HG02763 (cell line): Measurements from ENCODE around the gene PCDHGC5.

Experiments used
- ATAC-seq: cut with Tn5 transposase; IDR thresholded peaks from one replicate; pipeline ENCODE4 v1.9.1; 2021; ENCODE audit warnings: mild to moderate bottlenecking, moderate library complexity; ENCODE audit not compliant: unreplicated experiment

Gene PCDHGC5

DNA sequence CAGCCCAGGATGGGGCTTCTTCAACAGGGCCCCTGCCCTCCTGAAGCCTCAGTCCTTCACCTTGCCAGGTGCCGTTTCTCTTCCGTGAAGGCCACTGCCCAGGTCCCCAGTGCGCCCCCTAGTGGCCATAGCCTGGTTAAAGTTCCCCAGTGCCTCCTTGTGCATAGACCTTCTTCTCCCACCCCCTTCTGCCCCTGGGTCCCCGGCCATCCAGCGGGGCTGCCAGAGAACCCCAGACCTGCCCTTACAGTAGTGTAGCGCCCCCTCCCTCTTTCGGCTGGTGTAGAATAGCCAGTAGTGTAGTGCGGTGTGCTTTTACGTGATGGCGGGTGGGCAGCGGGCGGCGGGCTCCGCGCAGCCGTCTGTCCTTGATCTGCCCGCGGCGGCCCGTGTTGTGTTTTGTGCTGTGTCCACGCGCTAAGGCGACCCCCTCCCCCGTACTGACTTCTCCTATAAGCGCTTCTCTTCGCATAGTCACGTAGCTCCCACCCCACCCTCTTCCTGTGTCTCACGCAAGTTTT, 23.6 kb downstream of the PCDHGC5 start:
- no peak for ATAC-seq

DNA sequence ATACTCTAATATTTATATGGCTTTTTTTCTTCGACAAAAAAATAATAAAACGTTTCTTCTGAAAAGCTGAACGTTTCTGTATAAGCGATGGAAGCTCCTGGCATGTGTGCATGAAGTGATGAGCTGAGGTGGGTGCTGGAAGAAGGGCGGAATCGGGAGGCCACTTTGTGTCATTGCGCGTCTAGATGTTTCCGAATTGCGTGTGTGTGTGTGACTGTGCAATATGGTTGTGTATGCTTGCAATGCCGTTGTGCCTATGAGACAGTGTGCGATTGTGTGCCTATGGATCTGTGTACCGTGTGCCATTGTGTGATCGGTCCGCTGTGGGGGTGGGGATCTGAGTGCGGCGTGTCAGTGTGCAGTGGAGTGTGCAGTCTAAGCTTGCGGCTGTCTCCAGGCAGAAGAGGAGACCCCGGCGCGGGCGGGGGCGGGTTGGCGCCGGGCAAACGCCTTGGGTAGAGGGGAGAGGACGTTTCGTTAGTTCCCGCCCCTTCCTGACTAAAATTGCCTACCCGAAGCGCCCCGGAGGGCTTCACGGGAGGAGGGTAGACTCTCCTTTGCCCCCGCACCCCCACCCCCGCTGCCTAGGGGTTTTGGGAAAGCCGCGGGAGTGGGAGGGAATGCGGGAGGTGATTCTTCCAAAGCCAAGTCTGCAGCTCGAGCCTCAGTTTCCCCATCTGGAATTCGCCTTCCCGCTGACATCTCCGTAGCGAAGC, 24.2 kb downstream of the PCDHGC5 start:
- ATAC-seq = no peak

DNA sequence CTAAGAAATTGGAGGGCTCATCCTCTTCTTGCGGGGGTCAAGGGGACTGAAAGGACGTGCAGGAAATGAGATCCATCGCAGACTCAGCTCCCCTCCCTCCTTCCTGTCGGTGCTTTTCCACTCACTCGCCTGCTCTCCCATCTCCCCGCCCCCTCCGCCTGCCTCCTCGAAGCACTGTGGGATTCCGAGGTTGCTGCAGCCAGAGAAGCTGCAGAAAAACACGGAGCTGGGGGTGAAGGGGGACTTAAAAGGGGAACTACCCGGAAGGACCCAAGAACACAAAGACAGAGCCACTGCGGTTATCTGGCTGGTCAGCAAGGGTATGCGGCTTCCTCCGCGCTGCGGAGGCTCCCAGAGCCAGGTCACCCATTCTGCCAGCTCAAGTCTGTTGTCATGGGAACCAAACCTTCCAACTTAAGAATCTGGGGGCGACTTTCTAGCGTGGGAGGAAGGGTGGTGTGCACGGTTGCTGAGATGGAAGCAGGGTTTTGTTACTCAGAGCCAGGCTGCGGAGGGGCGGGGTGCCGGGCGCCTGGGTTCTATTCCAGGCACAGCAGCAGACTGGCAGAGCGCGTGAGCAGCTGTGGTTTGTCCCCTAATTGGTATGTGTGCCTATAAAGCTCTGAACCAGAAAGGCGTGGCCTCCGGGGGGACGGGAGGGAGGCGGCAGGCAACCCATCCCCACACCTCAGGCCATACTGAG, 24.9 kb downstream of the PCDHGC5 start:
- ATAC-seq = no peak

DNA sequence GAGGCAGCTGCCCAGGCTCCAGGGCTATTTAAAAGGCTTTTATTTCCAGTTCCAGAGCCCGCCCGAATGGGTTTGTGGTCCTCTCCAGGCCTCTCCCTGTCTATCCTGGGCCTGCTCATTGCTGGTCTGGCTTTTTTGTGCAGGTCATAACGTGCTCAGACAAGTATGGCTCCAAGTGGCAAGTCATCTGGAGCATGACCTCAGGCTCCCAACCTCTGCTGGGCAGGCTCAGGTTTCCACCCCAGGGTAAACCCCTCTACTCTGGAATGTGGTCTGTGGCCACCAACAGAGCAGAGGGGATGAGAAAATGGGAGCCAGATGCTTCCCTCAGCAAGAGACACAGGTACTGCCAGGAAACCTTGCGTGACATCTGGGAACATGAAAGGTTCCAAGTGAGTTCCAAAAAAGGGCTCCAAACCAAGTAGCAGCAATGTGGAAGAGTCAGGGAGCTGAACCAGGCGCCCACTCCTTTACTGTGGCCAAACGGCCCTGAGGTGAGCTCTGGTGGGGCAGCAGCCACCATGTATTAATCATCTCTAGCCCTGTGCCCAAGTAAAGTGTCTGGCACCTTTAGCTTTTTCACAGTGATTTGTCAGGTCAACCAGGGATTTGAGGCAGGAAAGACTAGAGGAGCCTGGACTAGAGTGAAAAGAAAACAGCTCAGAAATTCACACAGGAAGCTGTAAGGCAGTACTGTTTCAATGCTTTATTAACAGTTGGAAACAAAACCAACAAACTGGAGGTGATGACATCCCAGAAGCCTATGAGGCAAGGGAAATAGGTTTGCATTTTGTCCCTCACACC, 25.7 kb downstream of the PCDHGC5 start:
- ATAC-seq = no peak

DNA sequence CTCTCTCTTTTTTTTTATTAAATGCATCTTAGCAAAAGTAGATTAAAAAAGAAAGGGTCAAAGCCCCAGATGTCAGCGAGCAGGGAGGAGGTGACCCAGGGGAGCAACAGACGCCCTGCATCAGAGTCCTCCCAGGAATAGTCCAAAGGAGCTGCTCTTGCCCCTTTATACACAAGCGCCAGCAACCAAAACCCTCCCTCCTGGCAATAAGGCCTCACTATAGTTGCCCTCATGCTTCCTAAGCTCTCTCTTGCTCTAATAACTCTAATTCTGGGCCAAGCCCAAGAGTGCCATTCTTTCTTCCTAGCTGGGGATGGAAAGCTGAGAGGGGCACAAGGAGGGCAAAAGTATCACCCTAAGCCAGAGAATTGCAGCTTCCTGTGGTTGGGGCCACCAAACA, 26.3 kb downstream of the PCDHGC5 start:
- ATAC-seq = no peak

DNA sequence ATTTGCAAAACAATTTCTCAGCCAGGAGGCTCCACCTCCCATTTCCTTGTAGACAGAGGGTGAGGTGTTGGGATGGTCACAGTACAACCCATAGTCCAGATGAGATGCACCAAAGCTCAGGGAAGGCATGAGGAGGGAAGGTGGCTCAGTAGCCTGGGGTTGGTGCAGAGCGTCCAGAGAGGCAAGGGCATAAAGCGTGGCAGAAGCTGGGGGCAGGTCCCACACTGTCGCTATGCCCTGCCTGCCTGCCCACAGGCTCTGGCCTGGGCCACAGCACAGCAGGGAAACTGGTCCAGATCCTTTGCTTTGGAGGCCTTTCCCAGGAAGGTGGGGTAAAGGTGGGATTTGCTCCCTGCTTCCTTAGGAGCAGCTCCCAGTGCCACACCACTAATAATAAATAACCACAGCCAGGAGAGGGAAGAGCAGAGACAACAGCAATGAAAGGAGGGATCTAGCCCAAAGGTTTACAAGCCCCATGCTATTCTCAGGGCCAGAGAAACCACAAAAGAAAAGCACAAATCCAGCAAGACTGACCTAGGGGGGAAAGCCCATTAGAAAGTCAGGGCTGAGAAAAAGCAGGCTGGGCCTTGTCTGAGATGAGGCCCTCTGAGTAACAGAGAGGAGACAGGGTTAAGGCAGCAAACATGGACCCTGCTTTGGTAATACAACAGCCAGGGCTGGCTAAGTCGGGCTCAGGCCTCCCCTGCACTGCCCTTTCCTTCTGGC, 27.2 kb downstream of the PCDHGC5 start:
- no peak for ATAC-seq

DNA sequence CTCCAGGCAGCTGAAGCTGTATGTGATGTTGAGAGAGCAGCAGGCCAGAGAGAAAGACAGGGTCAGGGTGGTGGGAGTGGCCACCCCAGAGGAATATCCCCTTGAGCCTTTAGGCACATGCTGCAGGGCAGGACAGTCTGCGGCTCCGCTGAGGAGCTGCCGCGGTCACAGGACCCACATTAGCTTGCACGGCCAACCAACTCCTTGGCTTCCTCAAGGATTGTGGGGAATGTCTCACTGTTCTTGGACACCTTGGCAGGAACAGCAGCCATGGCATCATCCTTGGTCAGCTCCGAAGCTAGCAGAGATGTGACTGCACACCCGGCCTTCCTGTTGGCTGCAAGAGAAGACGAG, 27.8 kb downstream of the PCDHGC5 start:
- ATAC-seq = no peak

DNA sequence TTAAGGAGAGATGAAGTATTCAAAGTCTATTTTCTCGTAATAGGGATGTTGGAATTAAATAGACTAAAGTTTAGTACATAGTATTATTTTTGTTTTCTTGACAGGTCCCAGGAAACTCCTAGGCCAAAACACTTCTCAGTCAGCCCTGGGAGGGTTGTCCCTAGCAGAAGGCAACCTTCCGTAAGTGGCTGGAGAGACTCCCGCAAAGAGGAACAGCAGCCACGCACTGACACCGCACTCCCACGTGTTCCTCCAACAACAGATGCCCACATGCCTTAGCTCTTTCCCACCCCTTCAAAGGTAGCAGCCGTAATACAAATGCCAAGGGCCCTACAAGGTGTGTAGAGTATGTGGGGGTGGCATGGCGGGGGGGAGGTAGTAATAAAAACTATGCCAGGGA, 28.4 kb downstream of the PCDHGC5 start:
- no peak for ATAC-seq

DNA sequence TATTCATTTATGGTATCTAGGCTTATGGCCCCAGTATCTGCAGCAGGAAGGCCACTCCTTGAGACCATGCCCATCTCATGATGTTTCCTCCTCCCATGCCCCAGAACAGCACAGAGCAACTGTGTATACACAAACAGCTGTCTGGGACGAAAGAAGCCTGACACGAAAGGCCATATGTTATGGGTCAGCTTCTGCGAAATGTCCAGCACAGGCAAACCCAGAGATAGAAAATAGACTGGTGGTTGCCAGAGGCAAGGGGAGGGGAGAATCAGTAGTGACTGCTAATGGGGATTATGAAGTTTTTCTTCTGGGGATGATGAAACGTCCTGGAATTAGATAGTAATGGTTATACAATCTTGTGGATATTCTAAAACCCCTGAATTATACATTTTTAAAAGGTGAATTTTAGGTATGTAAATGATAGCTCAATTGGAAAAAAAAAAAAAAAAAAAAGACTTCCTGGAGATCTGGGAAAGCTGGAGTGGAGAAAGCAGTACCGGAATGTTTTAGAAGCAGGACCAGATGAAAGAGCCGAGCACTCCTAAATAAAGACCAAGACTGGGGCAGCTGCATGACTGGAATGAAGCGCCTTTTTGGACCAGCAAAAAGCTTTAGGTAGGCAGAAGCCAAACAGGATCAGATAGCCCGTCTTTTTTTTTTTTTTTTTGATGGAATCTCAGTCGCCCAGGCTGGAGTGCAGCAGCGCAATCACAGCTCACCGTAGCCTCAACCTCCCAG, 29.2 kb downstream of the PCDHGC5 start:
- ATAC-seq = no peak

DNA sequence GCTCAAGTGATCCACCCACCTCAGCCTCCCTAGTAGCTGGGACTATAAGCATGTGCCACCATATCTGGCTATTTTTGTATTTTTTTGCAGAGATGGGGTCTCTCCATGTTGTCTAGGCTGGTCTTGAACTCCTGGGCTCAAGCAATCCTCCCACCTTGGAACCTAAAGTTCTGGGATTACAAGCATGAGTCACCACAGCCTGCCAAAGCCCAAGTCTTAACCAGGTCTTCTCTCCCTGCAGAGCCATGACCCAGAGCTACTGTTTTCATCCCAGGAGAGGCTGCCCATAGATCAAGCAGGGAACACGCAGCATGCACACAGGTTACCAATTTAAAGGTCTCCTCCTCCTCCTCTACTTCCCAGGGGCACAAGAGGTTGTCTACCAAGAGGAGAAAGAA, 29.7 kb downstream of the PCDHGC5 start:
- no peak for ATAC-seq

DNA sequence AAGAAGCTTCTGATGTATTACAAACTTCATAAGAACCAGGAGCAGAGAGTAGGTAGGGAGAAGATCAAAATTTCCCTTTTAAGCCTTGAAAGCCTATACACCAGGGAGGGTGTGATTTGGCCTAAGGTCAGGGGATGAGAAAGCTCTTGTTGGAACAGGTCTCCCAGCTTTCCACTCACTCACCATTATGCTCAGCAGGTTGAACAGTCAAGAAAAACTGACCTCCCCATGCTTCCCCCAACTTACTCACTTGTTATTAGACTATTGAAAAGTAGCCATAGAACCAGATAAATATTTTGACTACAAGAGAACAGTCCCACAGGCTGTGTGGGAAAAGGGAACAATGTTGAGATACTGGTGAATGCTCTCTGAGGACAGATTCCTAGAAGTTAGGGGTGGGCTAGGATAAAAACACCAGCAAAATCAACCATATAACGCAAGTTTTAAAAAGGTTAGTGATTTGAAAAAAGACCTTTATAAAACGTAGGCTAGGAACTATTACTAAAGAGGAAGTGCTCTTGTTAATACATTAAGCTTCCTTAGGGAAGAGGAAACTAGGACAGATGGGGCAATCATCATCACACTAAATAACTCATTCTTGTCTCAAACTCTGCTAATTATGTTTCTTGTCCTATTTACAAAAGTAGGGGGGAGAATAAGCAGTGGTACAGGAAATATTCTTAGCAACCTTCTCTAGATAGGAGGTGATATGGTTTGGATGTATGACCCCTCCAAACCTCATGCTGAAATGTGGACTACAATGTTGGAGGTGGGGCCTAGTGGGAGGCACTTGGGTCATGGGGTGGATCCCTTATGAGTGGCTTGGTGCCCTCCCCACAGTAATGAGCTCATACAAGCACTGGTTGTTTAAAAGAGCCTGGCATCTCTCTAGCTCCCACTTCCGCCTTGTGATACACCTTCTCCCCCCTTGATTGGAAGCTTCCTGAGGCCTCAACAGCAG, 31.0 kb downstream of the PCDHGC5 start:
- ATAC-seq = no peak

DNA sequence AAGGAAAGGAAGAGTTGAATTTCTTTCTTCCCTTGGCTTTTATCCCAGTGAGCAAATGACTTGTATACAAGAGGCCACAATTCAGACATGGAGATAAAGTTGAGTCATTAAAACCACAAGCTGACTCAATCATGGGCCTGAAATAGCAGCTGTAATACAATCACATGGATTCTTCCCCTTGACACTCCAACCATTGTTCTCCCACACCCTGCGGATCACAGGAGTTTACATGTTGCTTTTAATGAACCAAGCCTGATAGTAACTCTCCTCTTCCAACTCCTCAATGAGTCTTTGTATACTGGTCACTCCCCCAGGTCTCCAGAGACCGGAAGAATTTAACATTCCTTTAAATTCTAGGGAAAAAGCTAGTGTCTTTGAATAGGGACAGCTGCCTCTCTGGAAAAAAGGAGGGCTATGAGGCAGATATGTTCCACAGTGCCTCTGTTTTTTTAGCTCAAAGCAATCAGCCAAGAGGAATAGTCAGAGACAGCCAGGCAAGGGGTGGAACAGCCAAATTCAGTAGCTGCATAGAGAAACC, 32.4 kb downstream of the PCDHGC5 start:
- ATAC-seq = no peak

DNA sequence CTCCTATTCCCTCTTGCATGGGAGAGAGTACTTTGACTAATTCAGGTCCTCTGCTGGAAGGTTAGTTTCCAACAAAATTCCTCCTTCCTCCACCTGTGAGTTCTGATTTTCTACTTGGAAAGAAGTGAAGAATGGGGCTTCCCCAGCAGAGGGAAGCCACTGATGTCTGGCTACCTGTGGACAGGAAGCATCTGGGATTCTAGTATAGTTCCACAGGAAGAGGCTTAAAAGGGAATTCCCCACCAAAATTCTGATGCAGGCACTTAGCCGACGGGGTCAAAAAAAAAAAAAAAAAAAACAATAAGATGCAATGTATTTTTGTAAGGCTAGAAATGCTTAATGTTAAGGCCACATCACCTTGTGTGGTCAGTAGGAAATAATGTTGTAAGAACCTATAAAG, 33.4 kb downstream of the PCDHGC5 start:
- no peak for ATAC-seq

DNA sequence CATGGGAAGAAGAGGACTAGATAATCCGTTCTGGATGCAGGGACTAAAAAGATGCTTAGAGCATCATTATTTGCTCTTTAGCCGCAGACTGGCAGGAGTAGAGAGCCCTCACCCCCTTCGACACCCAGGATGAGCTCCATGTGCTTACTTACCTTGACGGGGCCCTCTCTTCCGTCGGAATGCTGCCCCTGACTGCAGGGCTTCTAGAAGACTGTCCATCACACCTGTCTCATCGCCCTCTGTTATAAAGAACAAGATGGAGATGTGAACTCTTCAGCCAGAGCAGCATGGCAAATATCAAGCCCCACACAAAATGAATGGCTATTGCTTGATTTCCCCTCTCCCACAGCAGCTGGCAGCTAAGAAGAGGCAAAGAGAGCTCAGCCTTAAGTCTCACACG, 35.1 kb downstream of the PCDHGC5 start:
- ATAC-seq = no peak

DNA sequence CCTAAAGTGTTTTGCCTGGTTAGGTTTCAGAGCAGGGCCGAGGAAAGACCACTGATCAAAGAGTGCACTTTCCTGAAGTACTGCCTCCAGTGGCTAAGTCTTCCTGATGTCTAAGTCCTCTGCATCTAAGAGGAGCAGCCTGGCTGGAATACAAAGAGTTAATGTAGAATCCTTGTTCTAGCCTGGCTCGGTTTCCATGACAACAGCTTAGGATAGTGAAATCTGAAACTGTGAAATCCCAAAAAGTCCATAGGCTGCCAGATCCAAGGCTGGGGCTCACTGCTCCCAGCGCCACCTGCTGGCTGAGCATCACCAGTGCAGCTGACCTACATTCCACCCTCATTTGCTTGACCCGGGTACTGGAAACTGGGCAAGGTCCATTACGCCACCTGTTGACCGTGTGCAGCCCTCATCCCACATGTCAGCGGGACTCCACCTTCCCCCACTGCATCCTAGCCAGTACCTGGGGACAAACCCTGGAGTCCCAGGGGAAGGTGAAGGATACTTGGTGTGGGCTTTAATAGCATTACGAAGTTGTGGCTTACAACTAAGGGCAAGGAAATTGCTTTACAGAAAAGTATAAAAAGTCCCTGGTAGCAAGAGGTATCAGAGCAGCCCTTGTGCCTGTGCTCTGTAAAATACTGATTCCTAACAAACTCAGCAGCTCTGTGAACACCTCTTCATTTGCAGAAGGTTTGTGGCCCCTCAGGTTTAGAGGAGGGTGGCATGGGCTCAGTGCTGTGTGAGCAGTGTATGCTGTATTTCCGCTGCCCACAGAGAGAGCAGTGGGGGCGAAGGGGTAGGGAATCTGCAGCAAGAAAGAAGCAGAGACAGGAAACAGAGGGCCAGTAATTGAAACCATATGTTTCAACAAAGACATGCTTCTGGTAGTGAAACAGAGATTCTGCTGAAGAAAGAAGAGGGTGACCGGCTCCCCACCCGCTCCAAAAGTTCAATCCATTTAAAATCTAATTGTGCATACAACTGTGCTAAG, 36.0 kb downstream of the PCDHGC5 start:
- peak; percentile 70 for ATAC-seq

DNA sequence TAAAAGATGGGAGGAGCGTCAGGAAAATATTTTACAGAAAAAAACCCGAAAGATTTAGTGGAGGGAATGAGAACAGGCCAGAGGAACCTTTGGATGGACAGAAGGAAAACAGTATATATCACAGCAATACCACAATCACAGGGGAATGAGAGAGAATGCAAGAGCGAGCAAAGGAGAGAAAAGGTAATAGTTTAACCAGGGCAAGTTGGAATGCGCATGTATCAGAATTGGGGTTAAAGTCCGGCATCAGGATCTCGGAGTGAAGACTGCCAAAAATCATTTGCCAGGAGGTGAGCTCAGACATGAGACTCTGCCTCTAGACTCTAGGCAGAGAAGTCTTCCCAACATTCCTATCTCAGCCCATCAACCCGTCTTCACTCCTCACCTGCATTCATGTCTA, 36.8 kb downstream of the PCDHGC5 start:
- no peak for ATAC-seq

DNA sequence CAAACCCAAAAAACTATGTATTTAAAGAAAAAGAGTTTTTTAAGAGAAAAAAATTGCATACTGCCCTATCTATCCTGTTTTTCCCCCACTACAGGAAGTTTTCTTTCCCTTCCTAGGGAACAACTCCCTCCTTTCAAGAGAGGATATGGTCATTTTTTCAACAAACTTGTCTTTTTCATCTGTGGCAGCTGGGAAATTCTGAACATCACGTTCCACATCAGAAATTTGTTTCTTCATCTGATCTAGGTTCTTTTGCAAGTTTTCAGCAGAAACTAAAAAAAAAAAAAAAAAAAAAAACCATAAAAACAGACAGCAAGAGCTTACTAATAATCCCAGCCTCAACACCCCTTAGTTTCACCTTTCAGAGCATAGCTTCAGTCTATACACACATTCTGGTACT, 38.5 kb downstream of the PCDHGC5 start:
- no peak for ATAC-seq
